ENCODE measurements around the gene AHSA1. TPM values are rescaled to one million over a fixed set of nuclear protein-coding genes. Genes with fewer than 3 reads are reported as not detected.

The AHSA1 gene
- total RNA-seq, 1 donor from 2014 or later: 117 TPM

GRCh38 chr14:77508249-77508648, 50.4 kb downstream of the AHSA1 start:
- peaks cover 1% of the 10 kb centered on the region for H3K36me3 Mint-ChIP-seq (ENCODE audit: unreplicated experiment)
- no peak overlapping the region for H3K27ac Mint-ChIP-seq (ENCODE audit: unreplicated experiment)
- no peaks in the 10 kb centered on the region for H3K27me3 Mint-ChIP-seq (ENCODE audit: unreplicated experiment)
- no peak overlapping the region for H3K4me3 Mint-ChIP-seq (ENCODE audit: unreplicated experiment)
- no peaks in the 10 kb centered on the region for H3K9me3 Mint-ChIP-seq (ENCODE audit: unreplicated experiment)
- no peak for TF ChIP-seq CTCF (IDR thresholded peaks at IDR 0.05; ENCODE audit: partially characterized antibody, unreplicated experiment)
- no peaks in the 10 kb centered on the region for H3K4me1 Mint-ChIP-seq (ENCODE audit: low read depth, unreplicated experiment)
- DNase-seq: no peak

GRCh38 chr14:77508876-77509275, 51.0 kb downstream of the AHSA1 start:
- H3K27ac Mint-ChIP-seq (ENCODE audit: unreplicated experiment): no peak overlapping the region
- H3K9me3 Mint-ChIP-seq (ENCODE audit: unreplicated experiment): no peaks in the 10 kb centered on the region
- no peaks in the 10 kb centered on the region for H3K36me3 Mint-ChIP-seq (ENCODE audit: unreplicated experiment)
- no peak overlapping the region for H3K4me3 Mint-ChIP-seq (ENCODE audit: unreplicated experiment)
- no peaks in the 10 kb centered on the region for H3K4me1 Mint-ChIP-seq (ENCODE audit: low read depth, unreplicated experiment)
- H3K27me3 Mint-ChIP-seq (ENCODE audit: unreplicated experiment): no peaks in the 10 kb centered on the region
- DNase-seq: no peak
- TF ChIP-seq CTCF (IDR thresholded peaks at IDR 0.05; ENCODE audit: partially characterized antibody, unreplicated experiment): no peak

GRCh38 chr14:77509366-77509765, 51.5 kb downstream of the AHSA1 start:
- DNase-seq: no peak
- TF ChIP-seq CTCF (IDR thresholded peaks at IDR 0.05; ENCODE audit: partially characterized antibody, unreplicated experiment): no peak
- H3K9me3 Mint-ChIP-seq (ENCODE audit: unreplicated experiment): no peaks in the 10 kb centered on the region

GRCh38 chr14:77511486-77512162, 53.7 kb downstream of the AHSA1 start:
- H3K36me3 Mint-ChIP-seq (ENCODE audit: unreplicated experiment): no peaks in the 10 kb centered on the region
- no peak for DNase-seq
- no peak overlapping the region for H3K27ac Mint-ChIP-seq (ENCODE audit: unreplicated experiment)
- H3K9me3 Mint-ChIP-seq (ENCODE audit: unreplicated experiment): no peaks in the 10 kb centered on the region
- TF ChIP-seq CTCF (IDR thresholded peaks at IDR 0.05; ENCODE audit: partially characterized antibody, unreplicated experiment): no peak
- H3K27me3 Mint-ChIP-seq (ENCODE audit: unreplicated experiment): no peaks in the 10 kb centered on the region
- H3K4me1 Mint-ChIP-seq (ENCODE audit: low read depth, unreplicated experiment): no peaks in the 10 kb centered on the region
- H3K4me3 Mint-ChIP-seq (ENCODE audit: unreplicated experiment): no peak overlapping the region

More at GRCh38 chr14:77509366-77509765, 51.5 kb downstream of the AHSA1 start:
- H3K36me3 Mint-ChIP-seq (ENCODE audit: unreplicated experiment): no peaks in the 10 kb centered on the region
- no peak overlapping the region for H3K4me3 Mint-ChIP-seq (ENCODE audit: unreplicated experiment)
- no peaks in the 10 kb centered on the region for H3K27me3 Mint-ChIP-seq (ENCODE audit: unreplicated experiment)
- H3K27ac Mint-ChIP-seq (ENCODE audit: unreplicated experiment): no peak overlapping the region
- no peaks in the 10 kb centered on the region for H3K4me1 Mint-ChIP-seq (ENCODE audit: low read depth, unreplicated experiment)

GRCh38 chr14:77516126-77516525, 58.2 kb downstream of the AHSA1 start:
- no peaks in the 10 kb centered on the region for H3K27me3 Mint-ChIP-seq (ENCODE audit: unreplicated experiment)
- H3K36me3 Mint-ChIP-seq (ENCODE audit: unreplicated experiment): no peaks in the 10 kb centered on the region
- DNase-seq: no peak
- H3K27ac Mint-ChIP-seq (ENCODE audit: unreplicated experiment): no peak overlapping the region
- H3K9me3 Mint-ChIP-seq (ENCODE audit: unreplicated experiment): no peaks in the 10 kb centered on the region
- no peak overlapping the region for H3K4me3 Mint-ChIP-seq (ENCODE audit: unreplicated experiment)
- no peaks in the 10 kb centered on the region for H3K4me1 Mint-ChIP-seq (ENCODE audit: low read depth, unreplicated experiment)
- no peak for TF ChIP-seq CTCF (IDR thresholded peaks at IDR 0.05; ENCODE audit: partially characterized antibody, unreplicated experiment)

Data from glutamatergic neuron (in vitro differentiated cells).